ENCODE results near the gene CENPA.

DNA sequence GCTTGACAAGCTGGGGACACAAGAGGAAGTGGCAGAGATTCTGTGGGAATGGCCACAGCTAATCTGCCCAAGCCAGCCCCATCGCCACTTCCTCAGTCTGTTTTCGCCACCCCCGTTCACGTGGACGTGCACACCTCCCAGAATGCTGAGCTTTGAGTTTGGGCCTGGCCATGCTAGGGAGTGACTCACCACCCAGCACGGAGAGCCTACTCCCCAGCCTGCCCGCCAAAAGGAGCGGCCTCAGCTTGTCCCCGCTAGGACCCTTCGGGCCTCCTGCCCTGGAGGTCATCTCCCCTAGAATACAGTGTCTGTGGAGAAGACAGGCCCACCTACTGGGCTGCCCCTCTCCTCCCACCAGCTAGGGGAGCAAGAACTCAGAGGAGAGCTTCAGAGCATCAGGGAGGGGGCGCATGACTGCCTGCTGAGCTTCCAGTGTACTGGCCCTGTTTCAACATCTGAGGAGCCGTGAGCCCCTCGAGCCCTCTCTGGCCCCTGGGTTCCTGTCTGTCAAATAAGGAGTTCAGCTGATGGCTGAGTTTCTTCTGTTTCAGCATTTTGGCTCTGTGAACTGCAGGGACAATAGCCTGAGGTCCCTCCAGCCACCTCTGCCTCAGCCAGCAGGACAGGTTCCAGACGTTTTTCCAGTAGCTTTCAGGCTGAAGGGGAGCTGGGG, 16.6 kb upstream of the CENPA start:
- TF ChIP-seq, protein P1, sequence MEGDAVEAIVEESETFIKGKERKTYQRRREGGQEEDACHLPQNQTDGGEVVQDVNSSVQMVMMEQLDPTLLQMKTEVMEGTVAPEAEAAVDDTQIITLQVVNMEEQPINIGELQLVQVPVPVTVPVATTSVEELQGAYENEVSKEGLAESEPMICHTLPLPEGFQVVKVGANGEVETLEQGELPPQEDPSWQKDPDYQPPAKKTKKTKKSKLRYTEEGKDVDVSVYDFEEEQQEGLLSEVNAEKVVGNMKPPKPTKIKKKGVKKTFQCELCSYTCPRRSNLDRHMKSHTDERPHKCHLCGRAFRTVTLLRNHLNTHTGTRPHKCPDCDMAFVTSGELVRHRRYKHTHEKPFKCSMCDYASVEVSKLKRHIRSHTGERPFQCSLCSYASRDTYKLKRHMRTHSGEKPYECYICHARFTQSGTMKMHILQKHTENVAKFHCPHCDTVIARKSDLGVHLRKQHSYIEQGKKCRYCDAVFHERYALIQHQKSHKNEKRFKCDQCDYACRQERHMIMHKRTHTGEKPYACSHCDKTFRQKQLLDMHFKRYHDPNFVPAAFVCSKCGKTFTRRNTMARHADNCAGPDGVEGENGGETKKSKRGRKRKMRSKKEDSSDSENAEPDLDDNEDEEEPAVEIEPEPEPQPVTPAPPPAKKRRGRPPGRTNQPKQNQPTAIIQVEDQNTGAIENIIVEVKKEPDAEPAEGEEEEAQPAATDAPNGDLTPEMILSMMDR (IDR thresholded peaks at IDR 0.05), result no peak
- no peak for TF ChIP-seq EZH2 (IDR thresholded peaks at IDR 0.05)

Measured in neural progenitor cell (in vitro differentiated cells).